Keratinocyte (primary cell): Measurements from ENCODE around the gene GEMIN5.

Experiments used
- CTCF ChIP-seq, 3 experiments: IDR thresholded peaks in 1 of 3; conservative IDR thresholded peaks in 1 of 3; optimal IDR thresholded peaks in 1 of 3; 2 replicates in 2 of 3; 3 replicates in 1 of 3; pipeline versions ENCODE3 to v1.5.1; 2011; ENCODE audit warnings: low read length in 3 of 3, mild to moderate bottlenecking in 3 of 3, moderate library complexity in 2 of 3, control low read depth in 1 of 3, inconsistent platforms in 1 of 3; ENCODE audit not compliant: insufficient read depth in 2 of 3; ENCODE audit errors: extremely low read depth in 1 of 3
- EZH2 ChIP-seq: IDR thresholded peaks from one replicate; pipeline ENCODE4 v1.6.1; 2012; ENCODE audit warnings: inconsistent platforms, mild to moderate bottlenecking, low read length, moderate library complexity

GRCh38 chr5:154966874-154967273 is 28.9 kb upstream of the GEMIN5 start:
- no peak for TF ChIP-seq EZH2
- no peak for TF ChIP-seq CTCF (optimal IDR thresholded peaks at IDR 0.05 in 1 of 3, IDR thresholded peaks at IDR 0.05 in 1 of 3, conservative IDR thresholded peaks at IDR 0.05 in 1 of 3; ENCODE audit: extremely low read depth in 1 of 3, insufficient read depth in 2 of 3, low read length in 3 of 3)
